Neural crest cell (in vitro differentiated cells): Measurements from ENCODE around the gene FAS. TPM values are rescaled to one million over a fixed set of nuclear protein-coding genes. Genes with fewer than 3 reads are reported as not detected.

ENCODE experiments used
- DNase-seq: peaks from one replicate; pipeline ENCODE4 v3.0.0; 2021; ENCODE audit warnings: low read depth, mixed read lengths, low spot score
- H3K27ac Mint-ChIP-seq: one replicate; pipeline ENCODE4 v1.8.0; 2021; ENCODE audit warnings: mild to moderate bottlenecking, mixed read lengths; ENCODE audit not compliant: unreplicated experiment
- H3K27me3 Mint-ChIP-seq: 2 replicates; pipeline ENCODE4 v1.8.0; 2021; ENCODE audit warnings: low read depth, mild to moderate bottlenecking, mixed read lengths
- H3K36me3 Mint-ChIP-seq: 2 replicates; pipeline ENCODE4 v1.8.0; 2021; ENCODE audit warnings: low read depth, mild to moderate bottlenecking, mixed read lengths
- H3K4me1 Mint-ChIP-seq: 2 replicates; pipeline ENCODE4 v1.8.0; 2021; ENCODE audit warnings: mixed read lengths
- H3K4me3 Mint-ChIP-seq: one replicate; pipeline ENCODE4 v1.8.0; 2021; ENCODE audit warnings: mild to moderate bottlenecking, mixed read lengths
- H3K9me3 Mint-ChIP-seq: 2 replicates; pipeline ENCODE4 v1.8.0; 2021; ENCODE audit warnings: mixed read lengths
- CTCF ChIP-seq: fragments of 200-600 bp; sonication (generic); conservative IDR thresholded peaks from 2 replicates; pipeline ENCODE4 v1.5.0; 2021; ENCODE audit warnings: antibody characterized with exemption, mild to moderate bottlenecking
- total RNA-seq: library from RNA; stranded (reverse); gene quantifications from 2 replicates; pipeline ENCODE4 v1.2.1, GENCODE V29; 2021

The FAS gene
- total RNA-seq, 1 donor from 2014 or later = 2.3 TPM

- H3K27ac Mint-ChIP-seq = no peak overlapping the region
Observed at GRCh38 chr10:88999625-89000024, 9.0 kb downstream of the FAS start.

GRCh38 chr10:89001024-89001728 is 10.6 kb downstream of the FAS start:
- DNase-seq = no peak
- no peaks in the 10 kb centered on the region for H3K9me3 Mint-ChIP-seq
- peak overlapping the region; percentile 11 for H3K4me3 Mint-ChIP-seq
- H3K27ac Mint-ChIP-seq = no peak overlapping the region
- no peaks in the 10 kb centered on the region for H3K36me3 Mint-ChIP-seq
- H3K4me1 Mint-ChIP-seq = peaks cover 49% of the 10 kb centered on the region
- no peak for TF ChIP-seq CTCF
- no peaks in the 10 kb centered on the region for H3K27me3 Mint-ChIP-seq

More at GRCh38 chr10:88999625-89000024, 9.0 kb downstream of the FAS start:
- Mint-ChIP-seq H3K27me3 (no peaks in the 10 kb centered on the region), H3K4me3 (no peak overlapping the region), H3K9me3 (no peaks in the 10 kb centered on the region), H3K4me1 (peaks cover 49% of the 10 kb centered on the region), H3K36me3 (no peaks in the 10 kb centered on the region)
- no peak for TF ChIP-seq CTCF
- DNase-seq = no peak

GRCh38 chr10:89001729-89002072 is 11.1 kb downstream of the FAS start:
- Mint-ChIP-seq H3K27me3 (no peaks in the 10 kb centered on the region), H3K36me3 (no peaks in the 10 kb centered on the region), H3K4me1 (peaks cover 49% of the 10 kb centered on the region), H3K27ac (no peak overlapping the region), H3K4me3 (peak overlapping the region; percentile 11), H3K9me3 (no peaks in the 10 kb centered on the region)
- no peak for TF ChIP-seq CTCF
- DNase-seq = no peak

- H3K36me3 Mint-ChIP-seq = no peaks in the 10 kb centered on the region
- H3K9me3 Mint-ChIP-seq = no peaks in the 10 kb centered on the region
- DNase-seq = no peak
- no peak overlapping the region for H3K27ac Mint-ChIP-seq
- TF ChIP-seq CTCF = no peak
- no peak overlapping the region for H3K4me3 Mint-ChIP-seq
- peaks cover 54% of the 10 kb centered on the region for H3K4me1 Mint-ChIP-seq
- no peaks in the 10 kb centered on the region for H3K27me3 Mint-ChIP-seq
Observed at GRCh38 chr10:89002226-89002978, 11.8 kb downstream of the FAS start.

- H3K4me3 Mint-ChIP-seq = no peak overlapping the region
Observed at GRCh38 chr10:89003344-89003743, 12.7 kb downstream of the FAS start.

More at GRCh38 chr10:89003344-89003743, 12.7 kb downstream of the FAS start:
- DNase-seq = no peak
- Mint-ChIP-seq H3K27me3 (no peaks in the 10 kb centered on the region), H3K36me3 (no peaks in the 10 kb centered on the region), H3K27ac (no peak overlapping the region), H3K9me3 (no peaks in the 10 kb centered on the region), H3K4me1 (peaks cover 56% of the 10 kb centered on the region)
- no peak for TF ChIP-seq CTCF
